HG03025 (cell line): ENCODE data around the gene USP24.
A peak's percentile ranks its signal among the peaks of the same experiment; 100 is the strongest.
"Not testable (repeated sequence)": the region's sequence is repeated elsewhere in the genome, so short reads cannot be mapped to it uniquely, and the experiment has no call there.

Source experiments
- ATAC-seq: cut with Tn5 transposase; IDR thresholded peaks from one replicate; pipeline ENCODE4 v1.9.1; 2021; ENCODE audit warnings: mild to moderate bottlenecking, moderate library complexity; ENCODE audit not compliant: unreplicated experiment, low FRiP score

Gene USP24

GRCh38 chr1:55232448-55233144 lies 17.4 kb upstream of the USP24 start:
- ATAC-seq: no peak

- no peak for ATAC-seq
Observed at GRCh38 chr1:55231745-55232144, 16.6 kb upstream of the USP24 start.

DNA sequence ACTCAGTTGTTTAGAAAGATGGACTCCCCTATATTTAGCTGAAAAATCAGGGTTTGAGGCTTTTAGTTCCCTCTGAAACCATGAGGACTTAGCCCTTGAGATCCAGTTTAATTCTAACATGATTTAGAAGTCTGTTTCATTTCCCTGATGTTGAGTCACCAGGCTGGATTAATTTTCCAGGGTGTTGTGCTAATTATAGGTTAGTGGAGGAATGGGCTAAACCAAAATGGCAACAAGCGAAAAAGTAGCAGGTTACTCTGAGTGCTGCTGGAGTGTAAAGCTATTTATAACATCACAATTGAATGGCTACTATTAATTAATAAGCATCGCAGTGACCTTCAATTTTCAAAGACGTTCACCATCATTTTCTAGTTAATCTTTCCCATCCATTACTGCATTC lies 15.5 kb upstream of the USP24 start:
- no peak for ATAC-seq

GRCh38 chr1:55229726-55230125 lies 14.6 kb upstream of the USP24 start:
- ATAC-seq: not testable (repeated sequence)

GRCh38 chr1:55225228-55225627 lies 10.1 kb upstream of the USP24 start:
- ATAC-seq: no peak

- ATAC-seq: no peak
Observed at GRCh38 chr1:55224729-55225128, 9.6 kb upstream of the USP24 start.

- ATAC-seq: no peak
Observed at GRCh38 chr1:55222152-55222551, 7.0 kb upstream of the USP24 start.

- no peak for ATAC-seq
Observed at GRCh38 chr1:55217226-55217986, 2.2 kb upstream of the USP24 start.

GRCh38 chr1:55216096-55216495 lies 932 bp upstream of the USP24 start:
- ATAC-seq: no peak

DNA sequence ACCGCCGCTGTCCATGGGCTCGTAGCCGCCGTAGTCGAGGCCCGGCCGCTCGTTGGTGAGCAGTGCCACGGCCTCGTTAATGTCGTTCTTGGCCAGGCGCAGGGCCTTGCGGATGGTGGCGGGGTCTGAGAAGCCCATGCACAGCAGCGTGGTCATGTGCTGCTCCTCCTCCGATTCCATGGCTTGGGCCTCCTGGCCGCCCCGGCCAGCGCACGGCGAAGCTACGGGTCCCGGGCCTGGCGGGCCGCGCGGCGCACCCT lies 300 bp downstream of the USP24 start:
- ATAC-seq: peak; percentile 19

GRCh38 chr1:55214212-55214933 lies 791 bp downstream of the USP24 start:
- ATAC-seq: peak; percentile 14

DNA sequence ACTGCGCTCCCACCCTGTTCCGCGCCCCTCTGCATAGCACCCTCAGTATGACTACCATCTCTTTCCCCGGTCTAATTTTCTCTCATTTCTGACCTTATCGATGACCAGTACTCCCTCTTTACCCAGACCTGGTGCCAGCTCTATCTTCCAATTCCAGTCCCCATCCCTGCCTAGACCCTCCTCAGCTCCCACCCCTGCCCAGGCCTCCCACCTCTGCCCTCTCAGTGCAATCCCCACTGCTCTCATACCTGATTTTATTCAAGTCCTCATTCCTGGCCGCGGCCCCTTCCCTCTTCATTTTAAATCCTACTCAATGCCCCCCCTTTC lies 1.3 kb downstream of the USP24 start:
- ATAC-seq: no peak

GRCh38 chr1:55213151-55213884 lies 1.8 kb downstream of the USP24 start:
- ATAC-seq: no peak

DNA sequence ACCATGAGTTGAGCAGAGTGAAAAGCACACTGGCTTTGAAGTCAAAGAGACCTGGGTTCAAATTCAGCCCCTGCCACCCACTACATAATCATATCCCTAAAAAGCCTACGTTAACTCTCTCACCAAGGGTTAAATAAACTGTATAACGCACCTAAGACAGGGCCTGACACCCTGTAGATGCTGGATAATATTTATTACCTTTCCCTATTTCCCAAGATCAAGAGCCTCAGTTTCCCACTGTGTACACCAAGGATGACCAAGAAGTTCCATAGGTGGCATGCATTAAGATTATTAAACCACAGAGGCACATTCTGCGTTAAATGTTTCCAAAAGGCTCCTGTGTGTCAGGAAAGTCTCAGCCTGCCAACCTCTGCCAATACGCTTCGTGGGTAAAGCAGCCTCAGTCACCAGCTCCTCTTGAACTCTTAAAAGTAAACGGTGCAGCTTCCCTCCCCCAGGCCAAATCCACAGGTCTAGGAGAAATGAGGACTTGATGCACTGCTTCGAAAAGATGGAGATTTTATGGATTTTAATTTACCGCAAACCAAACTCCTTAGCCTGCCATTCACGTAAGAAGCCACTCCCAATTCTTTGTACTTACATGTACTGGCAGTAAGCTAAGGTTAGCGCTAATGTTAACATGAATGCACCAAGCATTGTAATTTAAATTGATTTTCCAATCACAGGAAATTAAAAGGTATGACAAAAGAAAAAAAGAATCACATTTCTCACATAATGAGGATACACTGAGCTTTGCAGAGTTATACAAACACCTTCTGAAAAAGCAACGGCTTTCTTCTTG lies 2.6 kb downstream of the USP24 start:
- ATAC-seq: no peak

GRCh38 chr1:55211863-55212262 lies 3.3 kb downstream of the USP24 start:
- no peak for ATAC-seq

- no peak for ATAC-seq
Observed at GRCh38 chr1:55210990-55211801, 4.0 kb downstream of the USP24 start.

- no peak for ATAC-seq
Observed at GRCh38 chr1:55209247-55209646, 5.9 kb downstream of the USP24 start.

GRCh38 chr1:55206210-55206609 lies 9.0 kb downstream of the USP24 start:
- ATAC-seq: no peak

DNA sequence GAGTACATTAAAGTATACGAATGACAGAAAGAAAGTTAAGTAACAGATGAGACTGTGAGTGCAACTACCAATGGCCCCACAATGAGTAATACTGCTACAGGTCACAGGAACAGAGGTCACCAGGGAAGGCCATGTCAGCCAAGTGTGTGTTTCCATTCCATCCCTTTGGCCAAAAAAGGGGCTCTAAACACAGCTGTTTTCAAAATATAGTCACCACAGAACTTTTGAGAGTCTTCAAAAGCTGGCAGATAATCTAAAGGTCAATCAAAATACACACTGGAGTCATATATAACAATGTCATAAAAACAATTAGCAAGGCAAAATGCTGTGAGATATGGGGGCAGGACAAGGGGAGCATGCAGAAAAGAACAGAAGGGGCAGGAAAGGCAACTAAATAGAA lies 10.2 kb downstream of the USP24 start:
- peak; percentile 85 for ATAC-seq

GRCh38 chr1:55203064-55203463 lies 12.1 kb downstream of the USP24 start:
- no peak for ATAC-seq
